WTC11 (cell line): ENCODE data around the gene DHFR.

Source experiments
- CREM ChIP-seq: sonication (generic); formaldehyde crosslinking; IDR thresholded peaks from 2 replicates; pipeline ENCODE4 v1.8.1; 2022; ENCODE audit warnings: mild to moderate bottlenecking, missing genetic modification reagents, moderate library complexity
- JUN ChIP-seq: sonication (generic); formaldehyde crosslinking; IDR thresholded peaks from 2 replicates; pipeline ENCODE4 v1.8.0; 2023; ENCODE audit warnings: mild to moderate bottlenecking, missing genetic modification reagents
- NFYB ChIP-seq: sonication (generic); formaldehyde crosslinking; conservative IDR thresholded peaks from 2 replicates; pipeline ENCODE4 v1.8.0; 2022; ENCODE audit warnings: low read depth, missing genetic modification reagents
- NR2C2 ChIP-seq: sonication (generic); formaldehyde crosslinking; IDR thresholded peaks from 2 replicates; pipeline ENCODE4 v1.8.0; 2022; ENCODE audit warnings: mild to moderate bottlenecking, missing genetic modification reagents
- RELA ChIP-seq: sonication (generic); formaldehyde crosslinking; IDR thresholded peaks from 2 replicates; pipeline ENCODE4 v1.8.1; 2022; ENCODE audit warnings: missing genetic modification reagents, mild to moderate bottlenecking, borderline replicate concordance
- ZBTB21 ChIP-seq: sonication (generic); formaldehyde crosslinking; IDR thresholded peaks from 2 replicates; pipeline ENCODE4 v1.8.1; 2023; ENCODE audit warnings: mild to moderate bottlenecking, missing genetic modification reagents, borderline replicate concordance
- TF ChIP-seq, protein P1 (sequence below): fragments of 200-600 bp; IDR thresholded peaks from 2 replicates; pipeline ENCODE4 v1.8.0; 2022; ENCODE audit warnings: antibody characterized with exemption
- TF ChIP-seq, protein P2 (sequence below): sonication (generic); formaldehyde crosslinking; IDR thresholded peaks from 2 replicates; pipeline ENCODE4 v1.8.0; 2022; ENCODE audit warnings: mild to moderate bottlenecking, missing genetic modification reagents
- TF ChIP-seq, protein P3 (sequence below): sonication (generic); formaldehyde crosslinking; IDR thresholded peaks from 2 replicates; pipeline ENCODE4 v1.8.0; 2023; ENCODE audit warnings: missing genetic modification reagents, mild to moderate bottlenecking, borderline replicate concordance

GRCh38 chr5:80618438-80618837, 36.3 kb downstream of the DHFR start:
- TF ChIP-seq, protein P1, sequence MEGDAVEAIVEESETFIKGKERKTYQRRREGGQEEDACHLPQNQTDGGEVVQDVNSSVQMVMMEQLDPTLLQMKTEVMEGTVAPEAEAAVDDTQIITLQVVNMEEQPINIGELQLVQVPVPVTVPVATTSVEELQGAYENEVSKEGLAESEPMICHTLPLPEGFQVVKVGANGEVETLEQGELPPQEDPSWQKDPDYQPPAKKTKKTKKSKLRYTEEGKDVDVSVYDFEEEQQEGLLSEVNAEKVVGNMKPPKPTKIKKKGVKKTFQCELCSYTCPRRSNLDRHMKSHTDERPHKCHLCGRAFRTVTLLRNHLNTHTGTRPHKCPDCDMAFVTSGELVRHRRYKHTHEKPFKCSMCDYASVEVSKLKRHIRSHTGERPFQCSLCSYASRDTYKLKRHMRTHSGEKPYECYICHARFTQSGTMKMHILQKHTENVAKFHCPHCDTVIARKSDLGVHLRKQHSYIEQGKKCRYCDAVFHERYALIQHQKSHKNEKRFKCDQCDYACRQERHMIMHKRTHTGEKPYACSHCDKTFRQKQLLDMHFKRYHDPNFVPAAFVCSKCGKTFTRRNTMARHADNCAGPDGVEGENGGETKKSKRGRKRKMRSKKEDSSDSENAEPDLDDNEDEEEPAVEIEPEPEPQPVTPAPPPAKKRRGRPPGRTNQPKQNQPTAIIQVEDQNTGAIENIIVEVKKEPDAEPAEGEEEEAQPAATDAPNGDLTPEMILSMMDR = no peak
- TF ChIP-seq JUN (no peak), CREM (CRISPR knock-in tag) (no peak), NFYB (CRISPR knock-in tag) (no peak), RELA (CRISPR knock-in tag) (no peak), ZBTB21 (CRISPR knock-in tag) (no peak), NR2C2 (CRISPR knock-in tag) (no peak)
- TF ChIP-seq, protein P2, sequence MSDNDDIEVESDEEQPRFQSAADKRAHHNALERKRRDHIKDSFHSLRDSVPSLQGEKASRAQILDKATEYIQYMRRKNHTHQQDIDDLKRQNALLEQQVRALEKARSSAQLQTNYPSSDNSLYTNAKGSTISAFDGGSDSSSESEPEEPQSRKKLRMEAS = no peak
- TF ChIP-seq, protein P3, sequence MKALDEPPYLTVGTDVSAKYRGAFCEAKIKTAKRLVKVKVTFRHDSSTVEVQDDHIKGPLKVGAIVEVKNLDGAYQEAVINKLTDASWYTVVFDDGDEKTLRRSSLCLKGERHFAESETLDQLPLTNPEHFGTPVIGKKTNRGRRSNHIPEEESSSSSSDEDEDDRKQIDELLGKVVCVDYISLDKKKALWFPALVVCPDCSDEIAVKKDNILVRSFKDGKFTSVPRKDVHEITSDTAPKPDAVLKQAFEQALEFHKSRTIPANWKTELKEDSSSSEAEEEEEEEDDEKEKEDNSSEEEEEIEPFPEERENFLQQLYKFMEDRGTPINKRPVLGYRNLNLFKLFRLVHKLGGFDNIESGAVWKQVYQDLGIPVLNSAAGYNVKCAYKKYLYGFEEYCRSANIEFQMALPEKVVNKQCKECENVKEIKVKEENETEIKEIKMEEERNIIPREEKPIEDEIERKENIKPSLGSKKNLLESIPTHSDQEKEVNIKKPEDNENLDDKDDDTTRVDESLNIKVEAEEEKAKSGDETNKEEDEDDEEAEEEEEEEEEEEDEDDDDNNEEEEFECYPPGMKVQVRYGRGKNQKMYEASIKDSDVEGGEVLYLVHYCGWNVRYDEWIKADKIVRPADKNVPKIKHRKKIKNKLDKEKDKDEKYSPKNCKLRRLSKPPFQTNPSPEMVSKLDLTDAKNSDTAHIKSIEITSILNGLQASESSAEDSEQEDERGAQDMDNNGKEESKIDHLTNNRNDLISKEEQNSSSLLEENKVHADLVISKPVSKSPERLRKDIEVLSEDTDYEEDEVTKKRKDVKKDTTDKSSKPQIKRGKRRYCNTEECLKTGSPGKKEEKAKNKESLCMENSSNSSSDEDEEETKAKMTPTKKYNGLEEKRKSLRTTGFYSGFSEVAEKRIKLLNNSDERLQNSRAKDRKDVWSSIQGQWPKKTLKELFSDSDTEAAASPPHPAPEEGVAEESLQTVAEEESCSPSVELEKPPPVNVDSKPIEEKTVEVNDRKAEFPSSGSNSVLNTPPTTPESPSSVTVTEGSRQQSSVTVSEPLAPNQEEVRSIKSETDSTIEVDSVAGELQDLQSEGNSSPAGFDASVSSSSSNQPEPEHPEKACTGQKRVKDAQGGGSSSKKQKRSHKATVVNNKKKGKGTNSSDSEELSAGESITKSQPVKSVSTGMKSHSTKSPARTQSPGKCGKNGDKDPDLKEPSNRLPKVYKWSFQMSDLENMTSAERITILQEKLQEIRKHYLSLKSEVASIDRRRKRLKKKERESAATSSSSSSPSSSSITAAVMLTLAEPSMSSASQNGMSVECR (CRISPR knock-in tag) = no peak
